Ovary (tissue), 3 donors: ENCODE measurements around the gene TFDP1.

ENCODE experiments used
- CTCF ChIP-seq, 3 donors: fragments of 450-650 bp in 2 of 3; fragments of 200-600 bp in 1 of 3; IDR thresholded peaks; one replicate each; pipeline versions ENCODE4 v1.5.1 to v1.8.0; 2016 to 2022; ENCODE audit warnings: antibody characterized with exemption in 3 of 3, mild to moderate bottlenecking in 1 of 3
- EP300 ChIP-seq: sonication (generic); formaldehyde crosslinking; IDR thresholded peaks from one replicate; pipeline ENCODE4 v1.6.1; 2017; ENCODE audit warnings: antibody characterized with exemption
- POLR2A ChIP-seq: fragments of 450-650 bp; IDR thresholded peaks from one replicate; pipeline ENCODE4 v1.6.1; 2017; ENCODE audit warnings: antibody characterized with exemption, mild to moderate bottlenecking, moderate library complexity
- donor health status: DM: no; HTN: no; CAD: no.

- TF ChIP-seq CTCF (IDR thresholded peaks at IDR 0.05) (no peak), POLR2A (no peak), EP300 (no peak)
Observed at GRCh38 chr13:113651511-113652403, 67.2 kb downstream of the TFDP1 start.
